SU-DHL-6 (cell line): ENCODE data around the gene SCLT1.

ENCODE experiments used
- CTCF ChIP-seq: fragments of 200-600 bp; sonication (generic); IDR thresholded peaks from one replicate; pipeline ENCODE4 v1.5.1; 2017; ENCODE audit warnings: antibody characterized with exemption, mild to moderate bottlenecking, low read length, moderate library complexity; ENCODE audit not compliant: insufficient read depth, poor library complexity, severe bottlenecking
- EZH2phosphoT487 ChIP-seq: fragments of 200-600 bp; sonication (generic), shearing (Covaris generic); conservative IDR thresholded peaks from 2 replicates; pipeline ENCODE4 v1.6.1; 2018; ENCODE audit warnings: mild to moderate bottlenecking, antibody characterized with exemption, low read length, moderate library complexity, mixed read lengths

- TF ChIP-seq CTCF (no peak), EZH2phosphoT487 (no peak)
Observed at GRCh38 chr4:128913228-128913627, 180.1 kb downstream of the SCLT1 start.
